Transverse colon (tissue), 4 donors: ENCODE data around the gene PDE9A.

Experiments
- EP300 ChIP-seq: sonication (generic); formaldehyde crosslinking; IDR thresholded peaks from one replicate; pipeline ENCODE4 v1.6.1; 2017; ENCODE audit warnings: antibody characterized with exemption, low read depth
- POLR2A ChIP-seq: fragments of 450-650 bp; IDR thresholded peaks from one replicate; pipeline ENCODE4 v1.6.1; 2016; ENCODE audit warnings: antibody characterized with exemption, mild to moderate bottlenecking, moderate library complexity
- POLR2AphosphoS5 ChIP-seq, 3 donors: sonication (generic); formaldehyde crosslinking; IDR thresholded peaks; one replicate each; pipeline ENCODE4 v1.6.1; 2016; ENCODE audit warnings: antibody characterized with exemption in 3 of 3
- TF ChIP-seq, protein P1 (sequence below), 5 experiments: fragments of 200-600 bp in 3 of 5; fragments of 450-650 bp in 2 of 5; sonication (generic) in 3 of 5; IDR thresholded peaks; 1 replicate in 2 of 5; 2 replicates in 3 of 5; pipeline ENCODE4 v1.5.1; 2016 to 2017; ENCODE audit warnings: antibody characterized with exemption in 5 of 5, inconsistent platforms in 3 of 5, mild to moderate bottlenecking in 2 of 5, moderate library complexity in 1 of 5

DNA sequence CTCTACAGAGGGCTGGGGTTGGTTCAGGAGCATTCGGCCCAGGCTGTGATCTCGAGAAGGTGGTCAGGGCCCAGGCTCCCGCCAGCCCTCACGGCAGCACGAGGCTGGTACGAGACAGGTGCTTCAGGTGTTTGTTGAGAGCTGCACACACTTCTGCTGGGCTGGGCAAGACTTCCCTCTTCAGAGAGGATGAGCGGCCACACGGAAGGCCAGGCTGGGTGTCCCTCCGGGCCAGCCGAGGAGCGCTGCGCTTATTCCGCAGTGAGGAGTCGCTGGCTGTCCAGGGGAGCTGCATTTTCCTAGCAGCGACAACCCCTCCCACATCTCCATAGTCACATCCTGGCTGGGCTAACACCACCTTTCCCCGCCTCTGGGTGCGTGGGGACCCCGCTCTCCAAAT is 50.5 kb downstream of the PDE9A start:
- TF ChIP-seq, protein P1, sequence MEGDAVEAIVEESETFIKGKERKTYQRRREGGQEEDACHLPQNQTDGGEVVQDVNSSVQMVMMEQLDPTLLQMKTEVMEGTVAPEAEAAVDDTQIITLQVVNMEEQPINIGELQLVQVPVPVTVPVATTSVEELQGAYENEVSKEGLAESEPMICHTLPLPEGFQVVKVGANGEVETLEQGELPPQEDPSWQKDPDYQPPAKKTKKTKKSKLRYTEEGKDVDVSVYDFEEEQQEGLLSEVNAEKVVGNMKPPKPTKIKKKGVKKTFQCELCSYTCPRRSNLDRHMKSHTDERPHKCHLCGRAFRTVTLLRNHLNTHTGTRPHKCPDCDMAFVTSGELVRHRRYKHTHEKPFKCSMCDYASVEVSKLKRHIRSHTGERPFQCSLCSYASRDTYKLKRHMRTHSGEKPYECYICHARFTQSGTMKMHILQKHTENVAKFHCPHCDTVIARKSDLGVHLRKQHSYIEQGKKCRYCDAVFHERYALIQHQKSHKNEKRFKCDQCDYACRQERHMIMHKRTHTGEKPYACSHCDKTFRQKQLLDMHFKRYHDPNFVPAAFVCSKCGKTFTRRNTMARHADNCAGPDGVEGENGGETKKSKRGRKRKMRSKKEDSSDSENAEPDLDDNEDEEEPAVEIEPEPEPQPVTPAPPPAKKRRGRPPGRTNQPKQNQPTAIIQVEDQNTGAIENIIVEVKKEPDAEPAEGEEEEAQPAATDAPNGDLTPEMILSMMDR (IDR thresholded peaks at IDR 0.05): no peak
- no peak for TF ChIP-seq POLR2AphosphoS5 (IDR thresholded peaks at IDR 0.05)
- no peak for TF ChIP-seq EP300
- TF ChIP-seq POLR2A: no peak
